Endothelial cell of umbilical vein (primary cell): ENCODE data around the gene UBASH3B. TPM values are rescaled to one million over a fixed set of nuclear protein-coding genes. Genes with fewer than 3 reads are reported as not detected.

Experiments
- BruUV-seq: library from RNA; stranded (reverse); fragments of 400-500 nt; replicated peaks from 2 replicates; lab custom pipeline; 2021; lab: Mats Ljungman, UMichigan
- CTCF ChIA-PET: fragments of 300-600, 350-600 bp; sonication (Branson Sonifier 250); formaldehyde crosslinking; loops from one replicate; lab custom pipeline; 2021; ENCODE audit warnings: antibody characterized with exemption, inconsistent platforms; lab: Charles Lee
- POLR2A ChIA-PET: fragments of 300-600, 350-600 bp; sonication (Branson Sonifier 250); formaldehyde crosslinking; loops from one replicate; lab custom pipeline; 2021; ENCODE audit warnings: antibody characterized with exemption, inconsistent platforms; lab: Charles Lee
- DNase-seq: peaks from one replicate; pipeline ENCODE4 v3.0.0-alpha.2; 2011; ENCODE audit warnings: low read depth, low spot score
- FAIRE-seq: peaks from 2 replicates; lab custom pipeline; 2011; peaks lifted over from hg19 to GRCh38; lab: Jason Lieb, UNC
- H2AFZ ChIP-seq: 2 replicates; pipeline ENCODE4 v1.6.0; 2012; ENCODE audit warnings: low read depth, low read length, control low read depth, inconsistent platforms
- H3K27ac ChIP-seq: 2 replicates; pipeline ENCODE4 v1.5.1; 2011; ENCODE audit warnings: low read depth, mild to moderate bottlenecking, control low read depth, low read length, moderate library complexity; ENCODE audit not compliant: insufficient read depth
- H3K27me3 ChIP-seq, 2 experiments: 2 replicates each; pipeline versions ENCODE4 v1.6.0 to v1.6.1; 2011; ENCODE audit warnings: low read length in 2 of 2, mixed read lengths in 1 of 2; ENCODE audit not compliant: control insufficient read depth in 2 of 2, insufficient read depth in 2 of 2
- H3K36me3 ChIP-seq, 2 experiments: 2 replicates in 1 of 2; 3 replicates in 1 of 2; pipeline ENCODE4 v1.5.1; 2011; ENCODE audit warnings: low read length in 2 of 2, mild to moderate bottlenecking in 1 of 2, moderate library complexity in 1 of 2; ENCODE audit not compliant: control insufficient read depth in 2 of 2, insufficient read depth in 2 of 2; ENCODE audit errors: extremely low read depth in 1 of 2
- H3K4me1 ChIP-seq: 3 replicates; pipeline ENCODE4 v1.5.1; 2011; ENCODE audit warnings: mild to moderate bottlenecking, low read length; ENCODE audit not compliant: control insufficient read depth, insufficient read depth; ENCODE audit errors: extremely low read depth
- H3K4me2 ChIP-seq: 2 replicates; pipeline ENCODE4 v1.6.1; 2011; ENCODE audit warnings: low read length, control low read depth, mixed read lengths; ENCODE audit not compliant: insufficient read depth
- H3K4me3 ChIP-seq, 3 experiments: fragments of 200-600 bp in 1 of 3; sonication (generic), shearing (Covaris generic) in 1 of 3; replicated peaks in 1 of 3; 2 replicates each; pipeline ENCODE4 v1.5.1; 2011 to 2016; ENCODE audit warnings: control low read depth in 3 of 3, low read length in 3 of 3, mild to moderate bottlenecking in 2 of 3, inconsistent platforms in 1 of 3, low read depth in 1 of 3, moderate library complexity in 1 of 3; ENCODE audit not compliant: insufficient read depth in 1 of 3
- H3K79me2 ChIP-seq: 2 replicates; pipeline ENCODE4 v1.6.0; 2012; ENCODE audit warnings: low read length, inconsistent platforms; ENCODE audit not compliant: control insufficient read depth, insufficient read depth
- H3K9ac ChIP-seq: replicated peaks from 2 replicates; pipeline ENCODE3; 2011; ENCODE audit warnings: low read length, control low read depth; ENCODE audit not compliant: insufficient read depth; ENCODE audit errors: extremely low read depth
- H3K9me1 ChIP-seq: replicated peaks from 3 replicates; pipeline ENCODE4 v1.6.0; 2011; ENCODE audit warnings: mild to moderate bottlenecking, low read length; ENCODE audit not compliant: control insufficient read depth, insufficient read depth; ENCODE audit errors: extremely low read depth
- H3K9me3 ChIP-seq: replicated peaks from 2 replicates; pipeline ENCODE4 v1.5.1; 2012; ENCODE audit warnings: low read length, inconsistent platforms; ENCODE audit not compliant: control insufficient read depth, insufficient read depth
- H4K20me1 ChIP-seq: replicated peaks from 2 replicates; pipeline ENCODE3; 2011; ENCODE audit warnings: mild to moderate bottlenecking, low read length; ENCODE audit not compliant: control insufficient read depth, insufficient read depth; ENCODE audit errors: extremely low read depth
- EZH2 ChIP-seq: IDR thresholded peaks from 2 replicates; pipeline ENCODE4 v1.6.1; 2012; ENCODE audit warnings: borderline replicate concordance, low read depth, mild to moderate bottlenecking, moderate library complexity, low read length, inconsistent platforms; ENCODE audit not compliant: severe bottlenecking
- FOS ChIP-seq: IDR thresholded peaks from 2 replicates; pipeline ENCODE4 v1.6.1; 2011; ENCODE audit warnings: mild to moderate bottlenecking, low read length, moderate library complexity, borderline replicate concordance; ENCODE audit not compliant: insufficient read depth
- GATA2 ChIP-seq: IDR thresholded peaks from 2 replicates; pipeline ENCODE4 v1.7.0; 2011; ENCODE audit warnings: low read depth, mild to moderate bottlenecking, moderate library complexity, mixed read lengths, low read length; ENCODE audit not compliant: insufficient read length, insufficient read depth
- JUN ChIP-seq: IDR thresholded peaks from 2 replicates; pipeline ENCODE4 v1.6.1; 2011; ENCODE audit warnings: borderline replicate concordance, low read depth; ENCODE audit not compliant: insufficient read length, insufficient read depth
- dilution Hi-C: fragments of 300-500 bp; cut with MboI; formaldehyde crosslinking; loops from one replicate; pipeline ENCODE4 v1.15.0; 2019; ENCODE audit warnings: low sequenced_read_pairs; ENCODE audit not compliant: extremely low pct_ligation_motif_present
- intact Hi-C: fragments of 100-400 bp; cut with micrococcal nuclease; formaldehyde crosslinking; loops from one replicate; pipeline ENCODE4 v1.10.0; 2022
- polyA plus RNA-seq, 4 experiments: library from polyadenylated mRNA; depleted of rRNA in 3 of 4; stranded (reverse) in 3 of 4; unstranded in 1 of 4; fragments of >200 nt; gene quantifications; 2 replicates each; pipeline versions ENCODE4 v1.2.1 to v1.2.3, GENCODE V29; 2011 to 2012; ENCODE audit warnings: missing spikeins in 1 of 4
- total RNA-seq: library from RNA; stranded (reverse); gene quantifications from 2 replicates; pipeline ENCODE4 v1.2.3, GENCODE V29; 2021
- TF ChIP-seq, protein P1 (sequence below), 2 donors: IDR thresholded peaks; 1 replicate in 1 of 2; 2 replicates in 1 of 2; pipeline ENCODE4 v1.5.1; 2011; ENCODE audit warnings: low read length in 2 of 2, mild to moderate bottlenecking in 2 of 2, moderate library complexity in 2 of 2, control low read depth in 1 of 2, inconsistent platforms in 1 of 2, low read depth in 1 of 2; ENCODE audit not compliant: insufficient read depth in 1 of 2; ENCODE audit errors: extremely low read depth in 1 of 2

The UBASH3B gene
- total and polyA plus RNA-seq, 2 donors (not counting 3 experiments of a cell fraction or from before 2014, with no cell fraction given), result 23.7 to 38.1 TPM

DNA sequence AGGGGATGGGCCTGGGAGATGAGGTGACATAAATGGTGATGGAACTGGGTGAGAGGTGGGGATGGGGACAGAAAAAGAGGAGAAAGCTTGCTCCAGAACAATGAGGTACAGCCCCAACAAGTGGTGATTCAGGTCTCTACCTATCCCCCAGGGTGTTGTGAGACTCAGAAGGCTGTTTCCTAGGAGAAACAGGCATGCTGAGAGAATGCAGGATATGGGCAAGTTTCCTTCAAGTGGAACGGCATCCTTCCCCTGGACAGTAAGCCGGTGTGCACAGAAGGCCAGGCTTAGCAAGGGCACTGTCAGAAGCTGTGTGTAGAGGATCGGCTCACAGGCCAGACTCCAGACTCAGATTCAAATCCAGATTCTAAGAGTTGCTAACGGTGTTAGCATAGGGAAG lies 148.6 kb downstream of the UBASH3B start:
- Histone ChIP-seq H3K9ac (no peak overlapping the region), H3K4me3 (no peak overlapping the region), H4K20me1 (no peaks in the 10 kb centered on the region), H3K9me3 (no peaks in the 10 kb centered on the region), H3K79me2 (no peaks in the 10 kb centered on the region), H3K4me1 (no peaks in the 10 kb centered on the region), H3K4me2 (no peak overlapping the region), H3K36me3 (peaks cover 2 to 8% of the 10 kb centered on the region in 2 experiments), H3K27me3 (no peaks in the 10 kb centered on the region), H3K9me1 (no peaks in the 10 kb centered on the region), H3K27ac (no peak overlapping the region), H2AFZ (no peak overlapping the region)
- BruUV-seq, result no TSS peak
- POLR2A ChIA-PET, result no interaction called here
- DNase-seq (no peak), FAIRE-seq (no peak)
- dilution Hi-C loops (no loop called here), intact Hi-C loops (no loop called here)
- TF ChIP-seq GATA2, result no peak
- no peak for TF ChIP-seq JUN
- TF ChIP-seq, protein P1, sequence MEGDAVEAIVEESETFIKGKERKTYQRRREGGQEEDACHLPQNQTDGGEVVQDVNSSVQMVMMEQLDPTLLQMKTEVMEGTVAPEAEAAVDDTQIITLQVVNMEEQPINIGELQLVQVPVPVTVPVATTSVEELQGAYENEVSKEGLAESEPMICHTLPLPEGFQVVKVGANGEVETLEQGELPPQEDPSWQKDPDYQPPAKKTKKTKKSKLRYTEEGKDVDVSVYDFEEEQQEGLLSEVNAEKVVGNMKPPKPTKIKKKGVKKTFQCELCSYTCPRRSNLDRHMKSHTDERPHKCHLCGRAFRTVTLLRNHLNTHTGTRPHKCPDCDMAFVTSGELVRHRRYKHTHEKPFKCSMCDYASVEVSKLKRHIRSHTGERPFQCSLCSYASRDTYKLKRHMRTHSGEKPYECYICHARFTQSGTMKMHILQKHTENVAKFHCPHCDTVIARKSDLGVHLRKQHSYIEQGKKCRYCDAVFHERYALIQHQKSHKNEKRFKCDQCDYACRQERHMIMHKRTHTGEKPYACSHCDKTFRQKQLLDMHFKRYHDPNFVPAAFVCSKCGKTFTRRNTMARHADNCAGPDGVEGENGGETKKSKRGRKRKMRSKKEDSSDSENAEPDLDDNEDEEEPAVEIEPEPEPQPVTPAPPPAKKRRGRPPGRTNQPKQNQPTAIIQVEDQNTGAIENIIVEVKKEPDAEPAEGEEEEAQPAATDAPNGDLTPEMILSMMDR (IDR thresholded peaks at IDR 0.05; ENCODE audit: extremely low read depth in 1 of 2, insufficient read depth in 1 of 2, low read depth in 1 of 2, low read length in 2 of 2), result no peak
- TF ChIP-seq EZH2, result no peak
- no peak for TF ChIP-seq FOS
- CTCF ChIA-PET, result interaction anchor here (1.2 to 1.3 kb wide), 3 partner anchors 8 to 175 kb away, joined by 4 to 5 read pairs (median 5); no protein-coding TSS in a partner anchor
